B cell (primary cell): ENCODE data around the gene WFS1. TPM values are rescaled to one million over a fixed set of nuclear protein-coding genes. Genes with fewer than 3 reads are reported as not detected.

Source experiments
- ATAC-seq: fragments of 200-7000 bp; cut with Tn5 transposase; one replicate; pipeline ENCODE4 v1.10.0; 2021; ENCODE audit warnings: low read depth, mild to moderate bottlenecking, moderate number of reproducible peaks, moderate library complexity
- CTCF ChIA-PET: fragments of 350-600 bp; sonication (Branson Sonifier 250); formaldehyde crosslinking; loops from one replicate; lab custom pipeline; 2021; ENCODE audit warnings: antibody characterized with exemption, inconsistent platforms; lab: Charles Lee
- POLR2A ChIA-PET: fragments of 350-600 bp; sonication (Branson Sonifier 250); formaldehyde crosslinking; loops from one replicate; lab custom pipeline; 2021; ENCODE audit warnings: antibody characterized with exemption; lab: Charles Lee
- DNase-seq: peaks from one replicate; pipeline ENCODE4 v3.0.0; 2013
- H2AFZ ChIP-seq: 2 replicates; pipeline ENCODE4 v1.6.1; 2012; ENCODE audit warnings: mild to moderate bottlenecking, low read depth, low read length; ENCODE audit not compliant: insufficient read depth, poor library complexity, severe bottlenecking
- H3K27ac ChIP-seq, 2 donors: 1 replicate in 1 of 2; 2 replicates in 1 of 2; pipeline ENCODE4 v1.5.1; 2012 to 2013; ENCODE audit warnings: low read length in 2 of 2, mild to moderate bottlenecking in 2 of 2, moderate library complexity in 1 of 2
- H3K27me3 ChIP-seq, 4 experiments: fragments of 200-600 bp in 1 of 4; sonication (generic) in 1 of 4; replicated peaks in 1 of 4; 1 replicate in 2 of 4; 2 replicates in 2 of 4; pipeline versions ENCODE4 v1.6.1 to v1.7.0; 2013 to 2016; ENCODE audit warnings: low read length in 3 of 4, mild to moderate bottlenecking in 2 of 4, mixed read lengths in 1 of 4, moderate library complexity in 1 of 4; ENCODE audit not compliant: insufficient read depth in 4 of 4, control insufficient read depth in 3 of 4; ENCODE audit errors: control extremely low read depth in 1 of 4
- H3K36me3 ChIP-seq, 2 experiments: replicated peaks in 1 of 2; 1 replicate in 1 of 2; 2 replicates in 1 of 2; pipeline versions ENCODE4 v1.6.1 to v1.7.1; 2013; ENCODE audit warnings: low read length in 1 of 2; ENCODE audit not compliant: insufficient read depth in 2 of 2, control insufficient read depth in 1 of 2; ENCODE audit errors: control extremely low read depth in 1 of 2, extremely low read depth in 1 of 2
- H3K4me1 ChIP-seq, 2 donors: fragments of 200-600 bp in 1 of 2; sonication (generic) in 1 of 2; 1 replicate in 1 of 2; 2 replicates in 1 of 2; pipeline versions ENCODE4 v1.5.1 to v1.6.1; 2013 to 2017; ENCODE audit warnings: low read length in 2 of 2; ENCODE audit not compliant: control insufficient read depth in 2 of 2, insufficient read depth in 2 of 2
- H3K4me2 ChIP-seq: replicated peaks from 2 replicates; pipeline ENCODE3; 2012; ENCODE audit warnings: mild to moderate bottlenecking, low read depth, low read length; ENCODE audit not compliant: poor library complexity, severe bottlenecking
- H3K4me3 ChIP-seq, 5 experiments: fragments of 200-600 bp in 1 of 5; sonication (generic) in 1 of 5; 1 replicate in 3 of 5; 2 replicates in 2 of 5; pipeline versions ENCODE4 v1.5.1 to v1.7.0; 2011 to 2016; ENCODE audit warnings: low read length in 4 of 5, mild to moderate bottlenecking in 4 of 5, low read depth in 2 of 5, control low read depth in 1 of 5, moderate library complexity in 1 of 5; ENCODE audit not compliant: insufficient read depth in 1 of 5; ENCODE audit errors: control extremely low read depth in 1 of 5, extremely low read depth in 1 of 5
- H3K79me2 ChIP-seq: fragments of 200-600 bp; sonication (generic); one replicate; pipeline ENCODE4 v1.6.0; 2016; ENCODE audit warnings: low read length; ENCODE audit not compliant: control insufficient read depth, insufficient read depth
- H3K9ac ChIP-seq: fragments of 200-600 bp; sonication (generic); 2 replicates; pipeline ENCODE4 v1.6.1; 2017; ENCODE audit warnings: mild to moderate bottlenecking, low read length, moderate library complexity
- H3K9me3 ChIP-seq, 3 donors: one replicate each; pipeline versions ENCODE4 v1.6.1 to v1.7.1; 2013; ENCODE audit warnings: low read length in 2 of 3; ENCODE audit not compliant: control insufficient read depth in 2 of 3, insufficient read depth in 1 of 3; ENCODE audit errors: control extremely low read depth in 1 of 3
- H4K20me1 ChIP-seq: 2 replicates; pipeline ENCODE4 v1.6.0; 2012; ENCODE audit warnings: mild to moderate bottlenecking, low read length; ENCODE audit not compliant: insufficient read depth, control insufficient read depth, poor library complexity, severe bottlenecking
- H3K27ac Mint-ChIP-seq: one replicate; pipeline ENCODE4 v1.8.0; 2021; ENCODE audit warnings: mixed read lengths
- H3K27me3 Mint-ChIP-seq: one replicate; pipeline ENCODE4 v1.8.0; 2021; ENCODE audit warnings: mixed read lengths
- H3K4me1 Mint-ChIP-seq: one replicate; pipeline ENCODE4 v1.8.0; 2021; ENCODE audit warnings: mixed read lengths
- H3K4me3 Mint-ChIP-seq: one replicate; pipeline ENCODE4 v1.8.0; 2021; ENCODE audit warnings: mixed read lengths
- H3K9me3 Mint-ChIP-seq: one replicate; pipeline ENCODE4 v1.8.0; 2022; ENCODE audit warnings: mixed read lengths; ENCODE audit not compliant: insufficient read depth
- EZH2 ChIP-seq: IDR thresholded peaks from 2 replicates; pipeline ENCODE4 v1.6.1; 2012; ENCODE audit warnings: borderline replicate concordance, low read depth, mild to moderate bottlenecking, moderate library complexity, low read length; ENCODE audit not compliant: insufficient read depth, poor library complexity, severe bottlenecking
- WGBS: methylation state at CpG from one replicate; pipeline ENCODE4 v1.1.5; 2013; ENCODE audit warnings: missing lambda C conversion rate; ENCODE audit not compliant: insufficient coverage; 5-methylcytosine and 5-hydroxymethylcytosine counted together
- intact Hi-C: fragments of 100-400 bp; cut with micrococcal nuclease; formaldehyde crosslinking; loops from one replicate; pipeline ENCODE4 v1.10.0; 2022
- polyA plus RNA-seq: library from polyadenylated mRNA; depleted of rRNA; stranded (reverse); fragments of >200 nt; gene quantifications from 2 replicates; pipeline ENCODE4 v1.2.3, GENCODE V29; 2012
- total RNA-seq, 2 donors: library from RNA; stranded (reverse); fragments of 120-200 nt in 1 of 2; gene quantifications; 1 replicate in 1 of 2; 2 replicates in 1 of 2; pipeline versions ENCODE4 v1.2.3 to v1.2.4, GENCODE V29; 2013 to 2022
- TF ChIP-seq, protein P1 (sequence below): fragments of 200-600 bp; IDR thresholded peaks from one replicate; pipeline ENCODE4 v1.8.0; 2022; ENCODE audit warnings: antibody characterized with exemption, mild to moderate bottlenecking

Gene WFS1
- total and polyA plus RNA-seq, 2 donors (not counting 1 experiment from before 2014, with no cell fraction given): 5.8 to 6.7 TPM

DNA sequence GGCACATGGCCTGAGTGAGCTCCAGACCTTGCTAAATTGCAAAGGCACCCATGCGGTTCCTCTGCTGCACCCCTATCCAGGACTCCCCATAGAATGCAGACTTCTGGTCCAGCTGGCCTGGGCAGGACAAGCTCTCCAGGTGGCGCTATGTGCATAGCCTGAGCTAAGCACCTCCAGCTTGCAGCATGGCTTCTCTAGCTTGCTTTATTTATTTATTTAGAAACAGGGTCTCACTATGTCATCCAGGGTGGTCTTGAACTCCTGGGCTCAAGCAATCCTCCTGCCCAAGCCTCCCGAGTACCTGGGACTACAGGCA, 5.5 kb upstream of the WFS1 start:
- Histone ChIP-seq H3K36me3 (no peaks in the 10 kb centered on the region), H3K9me3 (no peaks in the 10 kb centered on the region), H3K27me3 (peaks cover 0 to 6% (median 0%) of the 10 kb centered on the region in 4 experiments), H2AFZ (no peak overlapping the region), H3K27ac (no peak overlapping the region), H4K20me1 (no peaks in the 10 kb centered on the region), H3K4me3 (no peak overlapping the region), H3K4me2 (no peak overlapping the region), H3K79me2 (no peaks in the 10 kb centered on the region), H3K9ac (no peak overlapping the region), H3K4me1 (peaks cover 23 to 27% of the 10 kb centered on the region in 2 donors)
- TF ChIP-seq, protein P1, sequence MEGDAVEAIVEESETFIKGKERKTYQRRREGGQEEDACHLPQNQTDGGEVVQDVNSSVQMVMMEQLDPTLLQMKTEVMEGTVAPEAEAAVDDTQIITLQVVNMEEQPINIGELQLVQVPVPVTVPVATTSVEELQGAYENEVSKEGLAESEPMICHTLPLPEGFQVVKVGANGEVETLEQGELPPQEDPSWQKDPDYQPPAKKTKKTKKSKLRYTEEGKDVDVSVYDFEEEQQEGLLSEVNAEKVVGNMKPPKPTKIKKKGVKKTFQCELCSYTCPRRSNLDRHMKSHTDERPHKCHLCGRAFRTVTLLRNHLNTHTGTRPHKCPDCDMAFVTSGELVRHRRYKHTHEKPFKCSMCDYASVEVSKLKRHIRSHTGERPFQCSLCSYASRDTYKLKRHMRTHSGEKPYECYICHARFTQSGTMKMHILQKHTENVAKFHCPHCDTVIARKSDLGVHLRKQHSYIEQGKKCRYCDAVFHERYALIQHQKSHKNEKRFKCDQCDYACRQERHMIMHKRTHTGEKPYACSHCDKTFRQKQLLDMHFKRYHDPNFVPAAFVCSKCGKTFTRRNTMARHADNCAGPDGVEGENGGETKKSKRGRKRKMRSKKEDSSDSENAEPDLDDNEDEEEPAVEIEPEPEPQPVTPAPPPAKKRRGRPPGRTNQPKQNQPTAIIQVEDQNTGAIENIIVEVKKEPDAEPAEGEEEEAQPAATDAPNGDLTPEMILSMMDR: no peak
- ATAC-seq: no peak
- no peaks in the 10 kb centered on the region for H3K9me3 Mint-ChIP-seq
- H3K27ac Mint-ChIP-seq: no peak overlapping the region
- DNase-seq: no peak
- POLR2A ChIA-PET: no interaction called here
- peaks cover 9% of the 10 kb centered on the region for H3K27me3 Mint-ChIP-seq
- no peak overlapping the region for H3K4me3 Mint-ChIP-seq
- 78% methylated on average over 2 of the region's 3 CpGs for WGBS
- CTCF ChIA-PET: interaction anchor here (1.2 to 3.5 kb wide), 2 partner anchors 13 to 63 kb away, joined by 9 to 13 read pairs; no protein-coding TSS in a partner anchor
- intact Hi-C loops: no loop called here
- H3K4me1 Mint-ChIP-seq: peaks cover 28% of the 10 kb centered on the region

DNA sequence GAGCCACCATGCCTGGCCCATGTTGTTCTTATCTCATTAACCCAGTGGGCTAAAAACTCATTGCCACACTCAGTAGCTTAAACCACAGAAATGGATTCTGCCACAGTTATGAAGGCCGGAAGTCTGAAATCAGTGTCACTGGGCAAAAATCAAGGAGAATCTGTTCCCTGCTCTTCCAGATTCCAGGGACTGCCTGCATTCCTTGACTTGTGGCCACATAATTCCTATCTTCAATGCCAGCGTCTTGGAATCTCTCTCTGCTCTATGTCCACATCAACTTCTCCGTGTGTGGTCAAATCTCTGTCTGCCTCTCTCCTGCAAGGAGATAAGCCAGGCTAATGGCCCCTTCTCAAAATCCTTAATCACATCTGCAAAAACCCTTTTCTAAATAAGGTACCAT, 4.1 kb upstream of the WFS1 start:
- H3K79me2 ChIP-seq: no peaks in the 10 kb centered on the region
- H3K9me3 ChIP-seq: no peaks in the 10 kb centered on the region
- no peak overlapping the region for H3K27ac Mint-ChIP-seq
- H3K4me3 ChIP-seq: no peak overlapping the region
- H3K4me1 Mint-ChIP-seq: peaks cover 28% of the 10 kb centered on the region
- no peak overlapping the region for H3K9ac ChIP-seq
- no peak for TF ChIP-seq EZH2
- TF ChIP-seq, protein P1: no peak
- H2AFZ ChIP-seq: no peak overlapping the region
- DNase-seq (no peak), ATAC-seq (no peak)
- H3K27me3 ChIP-seq: peaks cover 0 to 6% (median 0%) of the 10 kb centered on the region in 4 experiments
- ChIA-PET POLR2A (no interaction called here), CTCF (interaction anchor here (3.5 kb wide), 1 partner anchor 62 kb away, joined by 13 read pairs; no protein-coding TSS in a partner anchor)
- 100% methylated on average over 3 of the region's 3 CpGs for WGBS
- H3K4me2 ChIP-seq: no peak overlapping the region
- intact Hi-C loops: loop anchor here (5.0 kb wide), 1 partner anchor 1723 kb away; the partner anchor contains the start of gene STX18
- peaks cover 22 to 28% of the 10 kb centered on the region in 2 donors for H3K4me1 ChIP-seq
- no peaks in the 10 kb centered on the region for H3K9me3 Mint-ChIP-seq
- no peak overlapping the region for H3K27ac ChIP-seq
- H3K27me3 Mint-ChIP-seq: peaks cover 9% of the 10 kb centered on the region
- H3K36me3 ChIP-seq: no peaks in the 10 kb centered on the region
- H4K20me1 ChIP-seq: no peaks in the 10 kb centered on the region
- H3K4me3 Mint-ChIP-seq: no peak overlapping the region
